IPS DF 6.9 (cell line): ENCODE measurements around the gene DCTN1.

Experiments used
- DNase-seq: peaks from one replicate; pipeline ENCODE4 v3.0.0-alpha.2; 2013; ENCODE audit warnings: low read depth, low spot score
- H3K27ac ChIP-seq: one replicate; pipeline ENCODE4 v1.5.1; 2013; ENCODE audit warnings: low read length, control low read depth
- H3K27me3 ChIP-seq: 2 replicates; pipeline ENCODE4 v1.6.1; 2013; ENCODE audit warnings: mild to moderate bottlenecking, low read length; ENCODE audit not compliant: control insufficient read depth, insufficient read depth
- H3K36me3 ChIP-seq: 2 replicates; pipeline ENCODE4 v1.6.1; 2013; ENCODE audit warnings: low read length; ENCODE audit not compliant: control insufficient read depth, insufficient read depth
- H3K4me1 ChIP-seq: 2 replicates; pipeline ENCODE4 v1.6.1; 2013; ENCODE audit warnings: low read length; ENCODE audit not compliant: control insufficient read depth, insufficient read depth
- H3K4me3 ChIP-seq: 2 replicates; pipeline ENCODE4 v1.5.1; 2013; ENCODE audit warnings: mild to moderate bottlenecking, low read length
- H3K9me3 ChIP-seq: 2 replicates; pipeline ENCODE4 v1.6.1; 2013; ENCODE audit warnings: low read length, inconsistent platforms; ENCODE audit not compliant: control insufficient read depth, insufficient read depth
- whole genome bisulfite sequencing: extraction: QIAGEN DNeasy Blood & Tissue Kit; methylation state at CpG from one replicate; pipeline ENCODE4 v1.1.7; 2013; ENCODE audit warnings: mixed read lengths, missing lambda C conversion rate; ENCODE audit not compliant: insufficient read length, insufficient coverage; 5-methylcytosine and 5-hydroxymethylcytosine counted together

Gene DCTN1

DNA sequence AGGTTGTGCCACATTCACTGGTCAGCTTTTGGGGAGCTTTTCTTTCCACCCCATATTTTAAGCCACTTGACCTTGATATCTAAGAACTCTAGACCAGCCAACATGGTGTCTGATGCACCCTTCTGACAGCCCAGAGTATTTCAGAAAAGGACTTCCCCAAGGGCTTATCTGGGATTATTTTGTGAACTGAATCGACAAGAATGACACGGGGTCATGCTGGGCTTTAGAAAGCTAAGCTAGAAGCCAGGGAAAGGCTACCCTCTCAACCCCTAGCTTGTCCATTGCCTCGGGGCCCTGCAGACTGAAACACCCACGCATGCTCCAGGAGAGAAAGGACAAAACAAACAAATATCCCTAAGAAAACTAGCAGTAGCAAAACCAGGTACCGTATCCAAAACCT lies 52.9 kb downstream of the DCTN1 start:
- WGBS = no CpG with 5 or more reads among the region's 5 CpGs
- Histone ChIP-seq H3K27me3 (no peaks in the 10 kb centered on the region), H3K27ac (no peak overlapping the region), H3K36me3 (no peaks in the 10 kb centered on the region), H3K4me3 (no peak overlapping the region), H3K4me1 (no peaks in the 10 kb centered on the region), H3K9me3 (no peaks in the 10 kb centered on the region)
- no peak for DNase-seq

DNA sequence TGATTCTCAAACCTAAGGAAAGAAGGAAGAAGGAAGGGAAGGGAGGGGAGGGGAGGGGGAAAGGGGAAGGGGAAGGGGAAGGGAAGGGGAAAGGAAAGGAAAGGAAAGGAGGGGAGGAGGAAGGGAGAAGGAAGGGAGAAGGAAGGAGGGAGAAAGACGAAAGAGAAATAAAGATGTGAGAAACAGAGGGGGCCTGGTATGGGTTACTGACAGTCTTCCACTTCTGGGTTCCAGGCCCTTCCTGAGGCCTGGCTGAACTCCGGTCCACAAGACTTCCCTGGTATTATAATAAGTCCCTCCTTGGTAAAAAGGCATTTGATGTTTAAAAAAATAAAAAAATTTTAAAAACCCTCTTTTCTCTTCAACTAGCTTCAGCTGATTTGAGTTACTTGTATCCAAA lies 54.3 kb downstream of the DCTN1 start:
- Histone ChIP-seq H3K36me3 (no peaks in the 10 kb centered on the region), H3K4me1 (no peaks in the 10 kb centered on the region), H3K27me3 (no peaks in the 10 kb centered on the region), H3K4me3 (no peak overlapping the region), H3K27ac (no peak overlapping the region), H3K9me3 (no peaks in the 10 kb centered on the region)
- no peak for DNase-seq
- WGBS = no CpG with 5 or more reads among the region's 2 CpGs

DNA sequence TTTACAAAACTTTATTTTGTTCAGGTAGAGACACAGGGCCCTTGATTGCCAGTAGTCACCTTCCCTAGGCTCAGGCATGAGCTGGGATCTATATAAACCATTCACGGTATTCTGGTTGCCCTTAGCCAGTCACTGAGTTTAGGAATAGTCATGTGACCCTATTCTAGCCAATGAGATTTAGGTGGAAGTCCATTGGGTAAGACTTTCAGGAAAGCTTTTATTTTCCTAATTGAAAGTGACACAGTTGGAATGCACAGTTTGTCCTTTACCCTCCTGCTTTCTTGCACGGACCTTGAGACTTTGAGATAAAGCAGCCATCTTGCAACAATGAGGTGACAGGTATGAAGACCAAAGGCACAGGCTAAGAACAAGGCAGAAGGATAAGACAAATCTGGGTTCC lies 58.4 kb downstream of the DCTN1 start:
- no CpG with 5 or more reads among the region's 2 CpGs for WGBS
- H3K9me3 ChIP-seq = no peaks in the 10 kb centered on the region
- no peak overlapping the region for H3K4me3 ChIP-seq
- DNase-seq = no peak
- no peaks in the 10 kb centered on the region for H3K27me3 ChIP-seq
- H3K4me1 ChIP-seq = no peaks in the 10 kb centered on the region; the same call in 1 of the 2 replicates
- no peak overlapping the region for H3K27ac ChIP-seq
- H3K36me3 ChIP-seq = no peaks in the 10 kb centered on the region

DNA sequence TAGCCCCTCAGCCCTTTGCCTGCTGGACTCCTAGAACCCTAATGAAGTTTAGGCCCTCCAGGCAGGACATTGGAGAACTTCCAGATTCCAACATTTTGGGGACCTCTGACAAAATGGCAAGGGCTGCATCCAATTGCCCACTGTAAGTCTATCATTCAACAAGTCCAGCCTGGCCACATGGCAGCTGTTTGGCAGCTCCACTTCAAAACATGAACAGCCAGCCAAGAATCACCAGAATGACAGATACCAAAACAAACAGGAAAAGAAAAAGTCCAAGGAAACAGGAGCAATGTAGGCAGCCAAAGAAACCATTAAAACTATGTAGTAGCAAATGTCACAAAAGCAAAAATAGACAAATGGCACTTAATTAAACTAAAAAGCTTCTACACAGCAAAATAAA lies 62.4 kb downstream of the DCTN1 start:
- no peak overlapping the region for H3K4me3 ChIP-seq
- H3K4me1 ChIP-seq = peaks cover 2% of the 10 kb centered on the region; the same call in 1 of the 2 replicates
- H3K9me3 ChIP-seq = no peaks in the 10 kb centered on the region
- H3K36me3 ChIP-seq = no peaks in the 10 kb centered on the region
- no peak for DNase-seq
- H3K27me3 ChIP-seq = no peaks in the 10 kb centered on the region
- H3K27ac ChIP-seq = no peak overlapping the region

- no CpG with 5 or more reads among the region's 6 CpGs for WGBS
- H3K4me1 ChIP-seq = peaks cover 2% of the 10 kb centered on the region; the same call in 1 of the 2 replicates
- H3K36me3 ChIP-seq = no peaks in the 10 kb centered on the region
- H3K27me3 ChIP-seq = no peaks in the 10 kb centered on the region
- no peaks in the 10 kb centered on the region for H3K9me3 ChIP-seq
- no peak overlapping the region for H3K4me3 ChIP-seq
- peak; percentile 9 for DNase-seq
- H3K27ac ChIP-seq = no peak overlapping the region
These were observed 63.4 kb downstream of the DCTN1 start for GRCh38 chr2:74316627-74317295.

- Histone ChIP-seq H3K27ac (no peak overlapping the region), H3K36me3 (no peaks in the 10 kb centered on the region), H3K4me3 (no peak overlapping the region), H3K9me3 (no peaks in the 10 kb centered on the region), H3K27me3 (no peaks in the 10 kb centered on the region), H3K4me1 (peaks cover 2% of the 10 kb centered on the region; the same call in 1 of the 2 replicates)
- no peak for DNase-seq
- WGBS = no CpG with 5 or more reads among the region's 5 CpGs
These were observed 66.0 kb downstream of the DCTN1 start for GRCh38 chr2:74314107-74314506.

DNA sequence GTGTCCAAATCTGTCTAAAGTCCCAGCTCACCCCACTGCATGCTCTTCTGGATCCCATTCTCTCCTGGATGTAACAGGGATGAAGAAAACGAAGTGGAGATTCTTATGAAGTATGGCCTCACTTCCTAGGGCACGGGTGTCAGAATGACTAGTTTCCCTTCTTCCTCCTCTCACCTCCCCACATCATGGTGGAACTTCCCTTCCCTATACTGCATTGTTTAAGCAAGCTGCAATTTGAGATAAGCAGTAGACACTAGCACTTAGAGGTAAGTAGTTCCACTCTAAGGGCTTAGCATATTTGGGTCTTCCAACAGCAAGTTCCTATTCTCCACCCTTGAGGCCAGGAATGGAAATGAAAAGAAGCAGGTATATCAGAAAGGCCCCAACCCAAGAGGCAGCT lies 66.6 kb downstream of the DCTN1 start:
- H3K36me3 ChIP-seq = no peaks in the 10 kb centered on the region
- no peak overlapping the region for H3K27ac ChIP-seq
- H3K4me1 ChIP-seq = peaks cover 2% of the 10 kb centered on the region; the same call in 1 of the 2 replicates
- no peaks in the 10 kb centered on the region for H3K27me3 ChIP-seq
- no peak overlapping the region for H3K4me3 ChIP-seq
- H3K9me3 ChIP-seq = no peaks in the 10 kb centered on the region
- no peak for DNase-seq
- no CpG with 5 or more reads among the region's 2 CpGs for WGBS

DNA sequence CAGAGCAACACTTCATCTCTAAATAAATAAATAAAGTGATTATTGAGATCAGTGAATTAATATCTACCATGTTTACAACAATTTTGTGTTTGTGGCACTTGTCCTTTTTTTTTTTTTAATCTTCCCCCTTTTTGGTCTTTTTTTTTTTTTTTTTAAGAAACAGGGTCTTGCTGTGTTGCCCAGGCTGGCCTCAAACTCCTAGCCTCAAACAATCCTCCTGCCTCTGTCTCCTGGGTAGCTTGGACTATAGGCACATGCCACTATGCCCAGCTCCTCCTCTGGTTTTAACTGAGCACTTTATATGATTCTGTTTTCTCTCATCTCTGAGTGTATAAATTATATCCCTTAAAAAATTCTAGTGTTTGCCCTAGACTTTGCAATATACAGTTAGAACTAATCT lies 67.2 kb downstream of the DCTN1 start:
- Histone ChIP-seq H3K36me3 (no peaks in the 10 kb centered on the region), H3K27ac (no peak overlapping the region), H3K4me3 (no peak overlapping the region), H3K9me3 (no peaks in the 10 kb centered on the region), H3K27me3 (no peaks in the 10 kb centered on the region), H3K4me1 (peaks cover 2% of the 10 kb centered on the region; the same call in 1 of the 2 replicates)
- DNase-seq = no peak
